Mesothelial cell of epicardium (in vitro differentiated cells): ENCODE results near the gene PNPLA1. TPM values are rescaled to one million over a fixed set of nuclear protein-coding genes. Genes with fewer than 3 reads are reported as not detected.

ENCODE experiments used
- DNase-seq, 2 experiments: peaks; one replicate each; pipeline ENCODE4 v3.0.0; 2021; ENCODE audit warnings: low spot score in 2 of 2; ENCODE audit not compliant: unreplicated experiment in 2 of 2
- H3K27ac Mint-ChIP-seq: 2 replicates; pipeline ENCODE4 v1.8.0; 2021; ENCODE audit warnings: mixed read lengths
- H3K27me3 Mint-ChIP-seq: 2 replicates; pipeline ENCODE4 v1.8.0; 2021; ENCODE audit warnings: low read depth, mixed read lengths
- H3K36me3 Mint-ChIP-seq: 2 replicates; pipeline ENCODE4 v1.8.0; 2021; ENCODE audit warnings: mixed read lengths
- H3K4me1 Mint-ChIP-seq: 2 replicates; pipeline ENCODE4 v1.8.0; 2021; ENCODE audit warnings: mixed read lengths
- H3K4me3 Mint-ChIP-seq: 2 replicates; pipeline ENCODE4 v1.8.0; 2021; ENCODE audit warnings: mild to moderate bottlenecking, moderate library complexity, mixed read lengths
- H3K9me3 Mint-ChIP-seq: 2 replicates; pipeline ENCODE4 v1.8.0; 2021; ENCODE audit warnings: mixed read lengths
- total RNA-seq: library from RNA; stranded (reverse); gene quantifications from 3 replicates; pipeline ENCODE4 v1.2.1, GENCODE V29; 2021
- TF ChIP-seq, protein P1 (sequence below): fragments of 200-600 bp; sonication (generic); IDR thresholded peaks from one replicate; pipeline ENCODE4 v1.5.0; 2021; ENCODE audit warnings: antibody characterized with exemption; ENCODE audit not compliant: unreplicated experiment

PNPLA1 gene
- total RNA-seq, 1 donor from 2014 or later, result not detected

DNA sequence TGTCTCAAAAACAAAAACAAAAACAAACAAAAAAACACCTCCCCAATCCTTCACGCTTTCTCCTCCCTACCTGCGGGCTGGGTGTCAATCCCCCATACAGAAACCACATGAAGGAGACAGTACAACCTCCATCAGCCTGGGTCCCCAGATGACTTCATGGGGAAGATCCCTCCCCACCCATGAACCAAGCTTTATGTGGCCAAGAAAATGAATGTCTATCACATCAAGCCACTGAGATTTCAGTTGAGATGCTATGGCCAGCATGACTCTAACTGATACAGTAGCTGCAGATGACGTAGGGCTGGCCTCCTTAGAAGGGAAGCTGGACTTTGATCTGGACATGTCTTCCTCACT, 88.0 kb downstream of the PNPLA1 start:
- Mint-ChIP-seq H3K27me3 (no peaks in the 10 kb centered on the region), H3K4me3 (no peak overlapping the region), H3K27ac (no peak overlapping the region), H3K4me1 (no peaks in the 10 kb centered on the region), H3K9me3 (peaks cover 9% of the 10 kb centered on the region), H3K36me3 (no peaks in the 10 kb centered on the region)
- TF ChIP-seq, protein P1, sequence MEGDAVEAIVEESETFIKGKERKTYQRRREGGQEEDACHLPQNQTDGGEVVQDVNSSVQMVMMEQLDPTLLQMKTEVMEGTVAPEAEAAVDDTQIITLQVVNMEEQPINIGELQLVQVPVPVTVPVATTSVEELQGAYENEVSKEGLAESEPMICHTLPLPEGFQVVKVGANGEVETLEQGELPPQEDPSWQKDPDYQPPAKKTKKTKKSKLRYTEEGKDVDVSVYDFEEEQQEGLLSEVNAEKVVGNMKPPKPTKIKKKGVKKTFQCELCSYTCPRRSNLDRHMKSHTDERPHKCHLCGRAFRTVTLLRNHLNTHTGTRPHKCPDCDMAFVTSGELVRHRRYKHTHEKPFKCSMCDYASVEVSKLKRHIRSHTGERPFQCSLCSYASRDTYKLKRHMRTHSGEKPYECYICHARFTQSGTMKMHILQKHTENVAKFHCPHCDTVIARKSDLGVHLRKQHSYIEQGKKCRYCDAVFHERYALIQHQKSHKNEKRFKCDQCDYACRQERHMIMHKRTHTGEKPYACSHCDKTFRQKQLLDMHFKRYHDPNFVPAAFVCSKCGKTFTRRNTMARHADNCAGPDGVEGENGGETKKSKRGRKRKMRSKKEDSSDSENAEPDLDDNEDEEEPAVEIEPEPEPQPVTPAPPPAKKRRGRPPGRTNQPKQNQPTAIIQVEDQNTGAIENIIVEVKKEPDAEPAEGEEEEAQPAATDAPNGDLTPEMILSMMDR, result no peak
- DNase-seq, result no peak

Other genes with a start within 250 kb of the PNPLA1 start
- 0.27 to 0.38 TPM (median 0.29 TPM) in 3 replicates for gene SLC26A8, start 245.4 kb upstream of the PNPLA1 start, total RNA-seq
- 51.1 to 54.8 TPM (median 54.8 TPM) in 3 replicates for gene MAPK14, start 242.3 kb upstream of the PNPLA1 start, total RNA-seq
- gene MAPK13, start 139.5 kb upstream of the PNPLA1 start, total RNA-seq, result 18.6 to 23.4 TPM (median 20.6 TPM) in 3 replicates
- gene BRPF3, start 73.3 kb upstream of the PNPLA1 start, total RNA-seq, result 54.1 to 58.6 TPM (median 57.3 TPM) in 3 replicates
- gene BNIP5, start 66.8 kb downstream of the PNPLA1 start, total RNA-seq, result 0.09 TPM in 1 of 3 replicates, not detected in the others
- 0.38 to 0.47 TPM (median 0.45 TPM) in 3 replicates for gene ETV7, start 117.6 kb downstream of the PNPLA1 start, total RNA-seq
- 0.11 TPM in 1 of 3 replicates, not detected in the others for gene PXT1, start 172.8 kb downstream of the PNPLA1 start, total RNA-seq
- gene KCTD20, start 172.9 kb downstream of the PNPLA1 start, total RNA-seq, result 38.2 to 44.0 TPM (median 39.9 TPM) in 3 replicates